GM21423 (cell line): Measurements from ENCODE around the gene NUAK2.

Experiments
- ATAC-seq: cut with Tn5 transposase; IDR thresholded peaks from one replicate; pipeline ENCODE4 v1.9.1; 2021; ENCODE audit warnings: mild to moderate bottlenecking, moderate library complexity; ENCODE audit not compliant: unreplicated experiment

The NUAK2 gene

GRCh38 chr1:205348554-205349487 is 27.3 kb upstream of the NUAK2 start:
- ATAC-seq, result no peak

DNA sequence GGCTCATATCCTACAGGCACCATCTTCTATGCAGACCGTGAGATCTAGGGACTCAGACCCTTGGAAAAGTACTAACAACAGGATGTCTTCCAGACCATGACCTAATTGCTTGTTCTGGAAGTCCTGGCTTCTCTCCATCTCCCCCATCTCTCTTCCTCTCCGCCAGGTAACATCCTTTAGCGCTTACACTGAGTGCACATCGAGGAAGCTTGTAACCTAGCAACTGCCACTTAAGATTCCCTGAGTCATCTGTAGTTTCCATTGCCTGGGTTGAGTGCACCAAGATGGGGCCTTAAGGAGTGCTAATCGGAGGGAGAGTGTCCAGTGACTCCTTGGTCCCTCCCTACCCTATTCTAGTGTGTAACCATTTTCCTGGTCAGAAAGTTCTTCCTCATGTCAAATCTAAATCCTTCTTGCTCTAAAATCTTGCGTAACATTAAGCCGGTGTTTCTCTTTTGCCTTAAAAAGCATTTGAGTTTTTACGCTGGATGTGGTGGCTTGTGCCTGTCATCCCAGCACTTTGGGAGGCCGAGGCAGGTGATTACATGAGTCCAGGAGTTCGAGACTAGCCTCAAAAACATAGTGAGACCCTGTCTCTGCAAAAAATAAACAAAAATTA is 25.5 kb upstream of the NUAK2 start:
- ATAC-seq, result no peak

DNA sequence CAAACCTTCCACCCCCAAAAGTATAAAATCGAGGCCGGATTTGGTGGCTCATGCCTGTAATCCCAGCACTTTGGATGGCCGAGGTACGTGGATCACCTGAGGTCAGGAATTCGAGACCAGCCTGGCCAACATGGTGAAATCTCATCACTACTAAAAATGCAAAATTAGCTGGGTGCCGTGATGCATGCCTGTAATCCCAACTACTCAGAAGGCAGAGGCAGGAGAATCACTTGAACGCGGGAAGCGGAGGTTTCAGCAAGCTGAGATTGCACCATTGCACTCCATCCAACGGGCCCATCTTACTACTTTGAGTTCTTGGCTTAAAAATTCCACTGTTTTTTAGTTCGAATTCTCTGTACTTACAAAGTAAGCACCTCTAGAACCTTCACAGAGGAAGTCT is 24.2 kb upstream of the NUAK2 start:
- ATAC-seq, result no peak

- no peak for ATAC-seq
Observed at GRCh38 chr1:205344066-205344928, 22.8 kb upstream of the NUAK2 start.

GRCh38 chr1:205343431-205344065 is 22.0 kb upstream of the NUAK2 start:
- no peak for ATAC-seq

DNA sequence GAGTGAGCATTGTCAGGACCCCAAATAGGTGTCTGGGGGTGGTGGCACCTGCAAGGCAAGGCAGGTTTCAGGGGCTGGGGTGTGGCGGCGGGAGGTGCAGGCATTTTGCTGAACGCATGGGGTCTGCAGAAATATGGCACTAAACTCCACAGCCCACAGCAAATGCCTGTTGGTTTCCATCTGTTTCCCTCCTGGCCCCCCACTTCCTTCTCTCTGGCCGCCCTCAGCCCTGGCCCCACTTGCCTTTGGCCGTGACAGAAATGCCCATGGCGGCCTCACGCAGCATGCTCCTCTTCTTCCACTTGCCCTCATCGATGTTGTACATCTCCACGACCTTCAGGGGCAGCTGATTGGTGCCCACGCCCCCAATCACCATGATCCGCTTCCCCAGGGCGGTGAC is 21.4 kb upstream of the NUAK2 start:
- no peak for ATAC-seq

DNA sequence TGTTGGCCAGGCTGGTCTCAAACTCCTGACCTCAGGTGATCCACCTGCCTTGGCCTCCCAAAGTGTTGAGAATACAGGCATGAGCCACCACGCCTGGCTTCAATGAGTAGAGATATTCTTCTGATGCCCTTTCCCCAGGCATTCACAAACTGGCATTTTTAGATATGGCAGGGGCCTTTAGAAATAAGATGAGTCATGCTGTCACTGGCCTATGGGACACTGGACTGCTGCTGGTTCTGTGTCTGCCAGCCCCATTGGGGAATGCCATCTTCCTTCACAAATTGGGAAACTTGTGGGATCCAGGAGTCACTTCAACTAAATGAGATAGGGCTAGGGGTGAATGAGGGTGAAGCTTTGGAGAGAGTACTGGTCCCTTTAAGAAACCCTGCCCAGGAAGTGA is 19.1 kb upstream of the NUAK2 start:
- no peak for ATAC-seq

- no peak for ATAC-seq
Observed at GRCh38 chr1:205339717-205340116, 18.2 kb upstream of the NUAK2 start.

DNA sequence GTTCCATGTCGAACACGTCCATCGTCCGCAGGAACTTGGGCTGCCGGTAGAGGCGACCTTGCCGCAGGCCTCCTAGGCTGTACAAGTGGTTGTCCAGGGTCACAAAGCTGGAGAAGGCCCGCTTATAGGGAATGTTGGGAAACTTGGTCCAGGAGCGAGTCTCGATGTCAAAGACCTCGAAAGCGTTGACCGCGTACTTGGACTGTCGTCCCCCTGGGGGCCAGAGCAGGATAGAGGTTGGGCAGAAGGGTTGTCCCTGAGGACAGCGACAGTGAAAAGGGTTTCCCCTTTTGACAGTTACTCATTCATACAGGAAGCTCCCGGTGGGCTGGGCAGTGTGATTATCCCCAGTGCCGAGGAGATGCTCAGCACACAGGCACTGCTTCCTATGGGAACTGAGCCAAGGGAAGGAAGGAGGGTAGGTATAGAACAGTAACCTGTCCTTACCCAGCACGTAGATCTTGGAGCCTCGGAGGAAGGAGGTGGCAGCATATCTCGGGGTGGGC is 17.7 kb upstream of the NUAK2 start:
- ATAC-seq, result no peak

- ATAC-seq, result no peak
Observed at GRCh38 chr1:205338011-205338410, 16.5 kb upstream of the NUAK2 start.

DNA sequence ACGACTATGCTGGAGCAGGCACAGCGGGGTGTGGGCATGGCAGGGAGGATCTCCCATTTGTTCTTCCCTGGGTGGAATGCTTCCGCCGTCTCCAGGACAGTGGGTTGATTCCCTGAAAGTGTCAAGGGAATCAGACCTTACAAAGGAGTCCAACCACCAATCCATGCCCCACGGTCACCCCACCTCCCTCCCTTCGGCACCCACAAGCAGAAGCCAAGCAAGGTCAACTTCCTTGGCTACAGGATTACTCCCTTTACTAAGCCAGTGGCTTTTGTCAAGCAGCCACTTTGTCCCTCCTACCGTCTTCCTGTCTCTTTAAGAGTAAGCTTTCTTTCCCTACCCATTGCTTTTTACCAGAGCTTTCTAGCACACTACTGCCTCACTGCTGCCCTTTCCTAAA is 15.9 kb upstream of the NUAK2 start:
- no peak for ATAC-seq

DNA sequence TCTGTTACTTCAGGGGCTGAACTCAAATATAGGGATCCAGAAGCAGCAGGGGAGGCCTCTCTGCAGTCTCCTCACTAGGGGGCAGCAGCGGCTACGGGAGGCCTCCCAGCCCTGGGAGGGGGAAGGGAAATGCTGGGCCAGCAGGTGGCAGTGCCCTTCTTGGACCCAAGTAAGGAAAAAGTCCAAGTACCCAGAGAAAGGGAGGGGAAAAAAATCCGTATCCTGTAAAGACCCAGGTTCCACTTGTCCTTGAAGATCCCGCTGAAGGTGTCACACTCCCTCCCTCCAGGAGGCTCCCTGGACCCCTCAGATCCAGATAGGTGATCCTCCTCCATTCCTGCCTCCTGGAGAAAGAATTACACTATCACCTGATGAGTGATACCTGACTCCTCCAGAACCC is 14.1 kb upstream of the NUAK2 start:
- no peak for ATAC-seq

DNA sequence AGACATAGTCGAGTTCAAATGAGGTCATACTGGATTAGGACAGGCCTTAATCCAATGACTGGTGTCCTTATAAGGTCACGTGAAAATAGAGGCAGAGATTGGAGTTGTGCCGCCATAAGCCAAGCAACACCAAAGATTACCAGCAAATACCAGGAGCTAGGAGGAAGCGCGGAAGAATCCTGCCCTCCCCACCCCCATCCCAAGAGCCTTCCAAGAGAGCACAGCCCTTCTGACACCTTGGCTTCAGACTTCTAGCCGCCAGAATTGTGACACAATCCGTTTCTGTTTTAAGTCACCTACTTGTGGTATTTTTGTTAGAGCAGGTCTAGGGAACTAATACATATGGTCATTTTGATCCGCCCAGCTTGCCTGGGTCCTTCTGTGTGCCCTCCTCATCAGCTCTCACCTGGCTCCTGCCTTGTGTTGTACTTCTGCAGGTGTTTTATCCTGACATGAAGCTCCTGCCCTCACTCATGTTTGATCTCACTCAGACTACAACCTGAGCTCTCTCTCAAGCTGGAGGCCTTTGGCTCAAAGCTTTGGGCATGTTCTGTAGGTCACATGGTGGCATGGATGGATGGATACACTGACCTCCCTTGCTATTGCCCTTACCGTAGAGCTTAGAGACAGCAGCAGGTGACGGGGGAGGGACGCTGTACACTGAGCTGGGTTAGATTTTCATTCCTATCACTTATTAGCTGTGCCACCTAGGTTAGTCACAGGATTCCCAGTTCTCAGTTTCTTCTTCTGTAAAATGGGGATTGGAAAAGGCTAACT is 10.7 kb upstream of the NUAK2 start:
- ATAC-seq, result no peak

DNA sequence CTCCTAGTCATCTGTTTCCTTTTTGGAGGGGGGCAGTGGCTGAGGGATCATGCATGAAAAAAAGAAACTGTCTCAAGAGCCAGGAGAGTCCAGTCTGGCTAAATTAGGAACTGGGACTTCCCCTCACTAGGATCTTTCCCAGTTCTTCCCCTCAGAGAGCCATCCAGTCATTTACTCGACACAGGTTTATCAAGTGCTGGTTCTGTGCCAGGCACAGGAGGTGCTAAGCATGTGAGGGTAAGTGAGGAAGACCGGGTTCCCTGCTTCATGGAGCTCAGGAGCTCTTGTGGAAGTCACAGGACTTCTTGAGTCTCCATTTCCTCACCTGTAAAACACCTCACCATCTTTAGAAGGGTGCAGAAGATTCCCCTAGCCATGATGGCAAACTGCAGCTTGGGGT is 8.6 kb upstream of the NUAK2 start:
- no peak for ATAC-seq

- ATAC-seq, result no peak
Observed at GRCh38 chr1:205329719-205330118, 8.2 kb upstream of the NUAK2 start.

DNA sequence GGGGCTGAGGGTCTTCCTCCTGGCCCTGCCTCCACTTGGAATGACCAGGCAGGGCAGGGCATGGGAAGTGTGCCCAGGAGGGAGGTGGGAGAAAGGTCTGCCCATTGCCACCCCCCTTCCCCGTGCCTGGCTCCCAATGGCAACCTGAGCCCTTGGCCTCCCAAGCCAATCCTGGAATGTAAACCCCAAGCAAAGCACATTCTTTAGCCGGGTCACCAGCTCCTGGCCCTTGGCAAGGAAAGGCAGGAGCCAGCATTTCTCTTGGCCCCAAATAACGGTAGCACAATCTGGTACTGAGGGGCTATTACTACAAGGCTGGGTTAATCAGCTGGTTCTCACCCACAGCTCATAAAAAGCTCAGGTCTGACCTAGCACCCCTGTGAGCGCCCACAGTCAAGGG is 6.9 kb upstream of the NUAK2 start:
- ATAC-seq, result no peak

DNA sequence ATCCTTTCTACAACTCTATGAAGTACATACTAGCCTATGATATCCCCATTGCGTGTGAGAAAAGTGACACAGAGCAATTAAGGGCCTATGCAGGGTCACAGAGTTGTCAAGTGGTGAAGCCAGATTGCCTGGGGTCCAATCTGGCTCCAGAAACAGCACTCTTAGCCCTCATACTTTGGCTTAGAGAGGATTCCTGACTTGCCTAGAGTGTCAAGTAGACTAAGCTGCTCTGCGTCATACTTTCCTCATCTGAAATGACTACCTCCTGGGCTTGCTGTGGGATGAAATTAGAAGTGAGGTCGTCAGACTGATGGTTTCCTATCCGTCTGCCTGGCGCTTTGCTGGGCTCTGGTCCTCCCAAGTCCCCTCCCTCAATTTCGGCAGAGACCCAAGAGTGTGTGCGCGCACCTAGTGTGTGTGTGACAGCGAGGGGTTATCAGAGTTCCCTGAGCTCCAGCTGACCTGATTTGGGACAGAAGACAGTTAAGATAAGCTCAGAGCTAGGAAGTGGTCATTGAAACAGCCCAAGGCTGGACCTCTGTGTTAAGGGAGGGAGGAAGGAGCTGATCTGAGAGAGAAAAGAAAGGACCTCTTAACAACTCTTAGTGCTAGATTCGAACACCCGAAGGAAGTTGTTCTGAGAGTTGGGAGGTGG is 5.4 kb upstream of the NUAK2 start:
- ATAC-seq, result no peak

DNA sequence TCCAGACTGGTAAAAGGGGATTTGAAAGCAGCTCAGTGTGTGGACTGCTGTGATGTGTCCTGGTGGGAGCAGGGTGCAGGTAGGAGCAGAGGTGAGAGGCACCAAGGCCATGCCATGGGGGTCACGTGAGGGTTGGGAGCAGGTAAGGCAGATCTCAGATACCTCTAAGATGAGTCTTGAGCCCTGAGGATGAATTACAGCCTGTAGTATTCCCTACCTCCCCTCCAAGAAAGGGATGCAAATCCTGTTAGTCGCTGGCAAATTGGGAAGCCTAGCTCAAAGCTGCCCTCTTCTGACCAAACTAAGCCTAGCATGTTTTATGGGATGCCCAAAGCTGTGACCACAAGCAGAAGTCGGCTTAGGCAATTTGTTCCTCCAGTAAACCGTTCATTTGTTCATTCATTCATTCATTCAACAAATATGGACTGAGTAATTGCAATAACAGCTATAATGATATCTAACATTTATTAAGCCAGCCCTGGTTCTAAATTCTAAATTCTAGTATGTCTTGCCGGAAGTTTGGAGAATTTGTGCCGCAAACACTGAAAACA is 3.9 kb upstream of the NUAK2 start:
- no peak for ATAC-seq

- no peak for ATAC-seq
Observed at GRCh38 chr1:205324781-205325180, 3.2 kb upstream of the NUAK2 start.
